ENCODE data around the gene TMEM132D. TPM values are rescaled to one million over a fixed set of nuclear protein-coding genes. Genes with fewer than 3 reads are reported as not detected.
"Not testable (repeated sequence)": the region's sequence is repeated elsewhere in the genome, so short reads cannot be mapped to it uniquely, and the experiment has no call there.

TMEM132D gene
- total RNA-seq, 1 experiment from 2014 or later: not detected

GRCh38 chr12:129549656-129550055 is 354.2 kb downstream of the TMEM132D start:
- CTCF ChIA-PET: no interaction called here
- H3K27ac ChIP-seq (ENCODE audit: low read depth, low read length, poor library complexity, severe bottlenecking): no peak overlapping the region
- no peak for TF ChIP-seq CTCF (conservative IDR thresholded peaks at IDR 0.05; ENCODE audit: low read depth, low read length)
- no peak for TF ChIP-seq EZH2 (IDR thresholded peaks at IDR 0.05; ENCODE audit: borderline replicate concordance, low read depth, low read length, poor library complexity, severe bottlenecking)
- H3K27me3 ChIP-seq (replicated peaks; ENCODE audit: insufficient read depth, low read depth, low read length, poor library complexity): no peaks in the 10 kb centered on the region
- POLR2A ChIA-PET (ENCODE audit: low non-redundant PET): no interaction called here
- no TSS peak for BruUV-seq (replicated peaks)
- H3K9me3 ChIP-seq (ENCODE audit: low read depth, low read length, poor library complexity, severe bottlenecking): peaks cover 45% of the 10 kb centered on the region
- H3K4me1 ChIP-seq (ENCODE audit: insufficient read depth, low read length, poor library complexity, severe bottlenecking): no peaks in the 10 kb centered on the region
- H3K4me3 ChIP-seq (ENCODE audit: low read depth, low read length, poor library complexity, severe bottlenecking): no peak overlapping the region
- no peaks in the 10 kb centered on the region for H3K36me3 ChIP-seq (ENCODE audit: insufficient read depth, low read length, poor library complexity, severe bottlenecking)
- intact Hi-C loops (cut with micrococcal nuclease; ENCODE audit: unreplicated experiment): no loop called here
- DNase-seq (ENCODE audit: low spot score): no peak

GRCh38 chr12:129549020-129549419 is 354.8 kb downstream of the TMEM132D start:
- H3K4me3 ChIP-seq (ENCODE audit: low read depth, low read length, poor library complexity, severe bottlenecking); BruUV-seq (replicated peaks); H3K4me1 ChIP-seq (ENCODE audit: insufficient read depth, low read length, poor library complexity, severe bottlenecking); H3K27ac ChIP-seq (ENCODE audit: low read depth, low read length, poor library complexity, severe bottlenecking); POLR2A ChIA-PET (ENCODE audit: low non-redundant PET); DNase-seq (ENCODE audit: low spot score); CTCF ChIA-PET; H3K27me3 ChIP-seq (replicated peaks; ENCODE audit: insufficient read depth, low read depth, low read length, poor library complexity); H3K36me3 ChIP-seq (ENCODE audit: insufficient read depth, low read length, poor library complexity, severe bottlenecking); intact Hi-C loops (cut with micrococcal nuclease; ENCODE audit: unreplicated experiment): not testable (repeated sequence)
- peaks cover 44% of the 10 kb centered on the region for H3K9me3 ChIP-seq (ENCODE audit: low read depth, low read length, poor library complexity, severe bottlenecking)

GRCh38 chr12:129544716-129545115 is 359.1 kb downstream of the TMEM132D start:
- H3K27me3 ChIP-seq (replicated peaks; ENCODE audit: insufficient read depth, low read depth, low read length, poor library complexity): no peaks in the 10 kb centered on the region
- no peak overlapping the region for H3K27ac ChIP-seq (ENCODE audit: low read depth, low read length, poor library complexity, severe bottlenecking)
- DNase-seq (ENCODE audit: low spot score): no peak
- ChIA-PET POLR2A (ENCODE audit: low non-redundant PET) (no interaction called here), CTCF (no interaction called here)
- H3K4me3 ChIP-seq (ENCODE audit: low read depth, low read length, poor library complexity, severe bottlenecking): no peak overlapping the region
- intact Hi-C loops (cut with micrococcal nuclease; ENCODE audit: unreplicated experiment): no loop called here
- H3K9me3 ChIP-seq (ENCODE audit: low read depth, low read length, poor library complexity, severe bottlenecking): peaks cover 32% of the 10 kb centered on the region
- TF ChIP-seq CTCF (conservative IDR thresholded peaks at IDR 0.05; ENCODE audit: low read depth, low read length) (no peak), EZH2 (IDR thresholded peaks at IDR 0.05; ENCODE audit: borderline replicate concordance, low read depth, low read length, poor library complexity, severe bottlenecking) (no peak)
- no TSS peak for BruUV-seq (replicated peaks)
- H3K36me3 ChIP-seq (ENCODE audit: insufficient read depth, low read length, poor library complexity, severe bottlenecking): no peaks in the 10 kb centered on the region
- no peaks in the 10 kb centered on the region for H3K4me1 ChIP-seq (ENCODE audit: insufficient read depth, low read length, poor library complexity, severe bottlenecking)

- no peak for TF ChIP-seq EZH2 (IDR thresholded peaks at IDR 0.05; ENCODE audit: borderline replicate concordance, low read depth, low read length, poor library complexity, severe bottlenecking)
- no peak for TF ChIP-seq CTCF (conservative IDR thresholded peaks at IDR 0.05; ENCODE audit: low read depth, low read length)
- Histone ChIP-seq H3K36me3 (ENCODE audit: insufficient read depth, low read length, poor library complexity, severe bottlenecking) (no peaks in the 10 kb centered on the region), H3K27ac (ENCODE audit: low read depth, low read length, poor library complexity, severe bottlenecking) (no peak overlapping the region), H3K27me3 (replicated peaks; ENCODE audit: insufficient read depth, low read depth, low read length, poor library complexity) (no peaks in the 10 kb centered on the region), H3K4me3 (ENCODE audit: low read depth, low read length, poor library complexity, severe bottlenecking) (no peak overlapping the region), H3K4me1 (ENCODE audit: insufficient read depth, low read length, poor library complexity, severe bottlenecking) (no peaks in the 10 kb centered on the region), H3K9me3 (ENCODE audit: low read depth, low read length, poor library complexity, severe bottlenecking) (peaks cover 32% of the 10 kb centered on the region)
- intact Hi-C loops (cut with micrococcal nuclease; ENCODE audit: unreplicated experiment): no loop called here
- ChIA-PET CTCF (no interaction called here), POLR2A (ENCODE audit: low non-redundant PET) (no interaction called here)
- BruUV-seq (replicated peaks): no TSS peak
- no peak for DNase-seq (ENCODE audit: low spot score)
These were observed 362.9 kb downstream of the TMEM132D start for GRCh38 chr12:129540954-129541353.
